Ovary (tissue), 3 donors: Measurements from ENCODE around the gene TRPM3.

Experiments used
- CTCF ChIP-seq, 3 donors: fragments of 450-650 bp in 2 of 3; fragments of 200-600 bp in 1 of 3; IDR thresholded peaks; one replicate each; pipeline versions ENCODE4 v1.5.1 to v1.8.0; 2016 to 2022; ENCODE audit warnings: antibody characterized with exemption in 3 of 3, mild to moderate bottlenecking in 1 of 3
- EP300 ChIP-seq: sonication (generic); formaldehyde crosslinking; IDR thresholded peaks from one replicate; pipeline ENCODE4 v1.6.1; 2017; ENCODE audit warnings: antibody characterized with exemption
- POLR2A ChIP-seq: fragments of 450-650 bp; IDR thresholded peaks from one replicate; pipeline ENCODE4 v1.6.1; 2017; ENCODE audit warnings: antibody characterized with exemption, mild to moderate bottlenecking, moderate library complexity
- donor health status: DM: no; HTN: no; CAD: no.

DNA sequence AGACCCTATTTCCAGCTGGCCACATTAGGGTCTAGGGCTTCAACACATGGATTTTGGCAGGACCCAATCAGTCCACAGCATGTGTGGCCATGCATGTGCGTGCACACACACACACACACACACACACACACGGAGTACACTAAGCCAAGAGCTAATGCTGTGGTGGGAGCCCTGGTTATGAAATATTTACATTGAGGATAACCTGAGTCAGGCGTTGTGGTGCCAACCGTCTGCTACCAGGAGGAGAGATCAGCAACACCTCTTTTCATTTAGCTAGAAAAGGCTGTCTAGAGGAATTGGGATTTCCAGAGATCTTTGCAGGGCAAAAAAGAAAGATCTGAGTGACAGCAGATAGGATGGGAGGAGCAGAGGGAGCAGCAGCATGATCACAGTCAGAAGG, 141.5 kb downstream of the TRPM3 start:
- no peak for TF ChIP-seq CTCF (IDR thresholded peaks at IDR 0.05)
- no peak for TF ChIP-seq POLR2A
- TF ChIP-seq EP300, result no peak
